SHP77 (cell line): ENCODE measurements around the gene TEX26.

ENCODE experiments used
- DNase-seq, 2 experiments: peaks; one replicate each; lab custom pipeline; 2025; lab: John Stamatoyannopoulos, UW

Gene TEX26

GRCh38 chr13:30932481-30933353, at the start of gene TEX26:
Gene TEX26 (plus strand): TSS chr13:30932656. CDS start chr13:30932716, 60 bp downstream.
- DNase-seq = no peak

GRCh38 chr13:30882996-30883766, 49.3 kb upstream of the TEX26 start:
- no peak for DNase-seq

GRCh38 chr13:30884543-30884942, 47.9 kb upstream of the TEX26 start:
- no peak for DNase-seq

- no peak for DNase-seq
Measured at GRCh38 chr13:30889196-30889690, 43.2 kb upstream of the TEX26 start.

- DNase-seq = peak in 1 of 2 experiments; percentile 17
Measured at GRCh38 chr13:30892966-30893365, 39.5 kb upstream of the TEX26 start.

- no peak for DNase-seq
Measured at GRCh38 chr13:30895773-30896172, 36.7 kb upstream of the TEX26 start.

- DNase-seq = no peak
Measured at GRCh38 chr13:30898070-30898469, 34.4 kb upstream of the TEX26 start.

GRCh38 chr13:30898678-30899241, 33.7 kb upstream of the TEX26 start:
- DNase-seq = no peak

GRCh38 chr13:30900436-30900835, 32.0 kb upstream of the TEX26 start:
- no peak for DNase-seq

GRCh38 chr13:30900952-30901749, 31.3 kb upstream of the TEX26 start:
- no peak for DNase-seq

- DNase-seq = no peak
Measured at GRCh38 chr13:30904043-30904442, 28.4 kb upstream of the TEX26 start.

- no peak for DNase-seq
Measured at GRCh38 chr13:30905932-30906383, 26.5 kb upstream of the TEX26 start, which contains the start of gene MEDAG. Gene MEDAG (plus strand): TSS chr13:30906271. CDS start chr13:30906516, 245 bp downstream.

GRCh38 chr13:30906411-30907051, 25.9 kb upstream of the TEX26 start:
- no peak for DNase-seq

- no peak for DNase-seq
Measured at GRCh38 chr13:30907121-30907861, 25.2 kb upstream of the TEX26 start.

- no peak for DNase-seq
Measured at GRCh38 chr13:30908416-30908980, 24.0 kb upstream of the TEX26 start.

- DNase-seq = no peak
Measured at GRCh38 chr13:30910676-30911075, 21.8 kb upstream of the TEX26 start.

GRCh38 chr13:30915691-30916541, 16.5 kb upstream of the TEX26 start:
- DNase-seq = no peak

- no peak for DNase-seq
Measured at GRCh38 chr13:30916991-30917390, 15.5 kb upstream of the TEX26 start.
